HUDEP-2 (cell line): ENCODE measurements around the gene CHKB.

Experiments used
- DNase-seq, 76 experiments: peaks; one replicate each; lab custom pipeline; 2025; ENCODE audit not compliant: unreplicated experiment in 76 of 76; lab: John Stamatoyannopoulos, UW

Gene CHKB

DNA sequence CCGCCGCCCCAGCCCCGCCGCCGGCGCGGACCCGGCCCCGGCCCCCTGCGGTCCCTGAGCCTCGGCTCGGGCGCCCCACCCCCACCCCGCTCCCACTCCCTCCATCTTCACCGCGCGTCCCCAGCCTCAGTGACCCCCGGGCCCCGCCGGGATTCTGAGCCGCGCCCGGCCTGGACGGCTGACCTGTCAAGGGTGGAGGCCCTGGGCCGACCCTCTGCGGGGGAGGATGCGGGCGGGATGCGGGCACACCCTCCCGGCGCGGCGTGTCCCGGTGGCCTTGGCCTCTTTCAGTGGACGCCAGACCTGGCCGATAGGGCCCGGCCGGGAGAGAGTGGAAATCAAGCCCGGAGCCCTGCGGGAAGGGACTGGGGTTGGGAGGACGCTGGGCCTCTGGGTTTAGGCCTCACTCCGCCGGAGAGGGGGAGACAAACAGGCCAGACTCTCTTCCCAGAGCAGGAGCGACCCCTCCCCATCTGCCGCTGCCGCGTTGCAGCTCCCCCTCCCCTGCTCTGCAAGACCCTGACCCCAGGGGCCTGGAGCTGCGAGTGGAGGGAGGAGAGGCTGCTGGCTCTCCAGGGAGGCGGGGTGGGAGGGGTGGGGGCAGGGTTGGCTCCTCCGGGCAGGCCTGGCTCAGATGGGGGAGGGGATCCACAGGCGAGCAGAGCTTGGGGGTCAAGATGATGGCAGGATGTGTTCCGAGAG lies 18.5 kb upstream of the CHKB start:
- no peak for DNase-seq

DNA sequence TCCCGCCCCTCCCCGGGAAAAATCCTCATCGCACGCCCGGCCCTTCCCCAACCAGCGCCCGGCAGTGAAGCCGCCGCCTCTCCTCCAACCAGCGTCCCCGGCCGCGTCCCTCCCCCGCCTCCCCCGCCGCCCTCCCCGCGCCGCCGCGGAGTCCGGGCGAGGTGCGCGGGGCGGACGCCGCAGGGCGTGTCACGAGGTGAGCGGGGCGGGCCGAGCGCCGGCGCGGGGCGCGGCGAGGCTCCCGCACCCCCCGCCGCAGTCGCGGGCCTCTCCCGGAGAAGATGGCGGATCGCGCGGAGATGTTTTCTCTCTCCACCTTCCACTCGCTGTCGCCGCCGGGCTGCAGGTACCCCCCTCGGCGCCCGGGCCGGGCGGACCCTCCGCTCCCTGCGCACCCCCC lies 17.9 kb upstream of the CHKB start, which contains the start of gene MAPK8IP2:
TSS of gene MAPK8IP2 (plus strand) at position 256 of the 400 bp plus-strand sequence. CDS start at position 282, 26 bp downstream.
- DNase-seq: peak in 1 of 76 experiments; percentile 15

- DNase-seq: peak in 23 of 76 experiments; percentile 6 to 54 (median 20)
These were observed 17.3 kb upstream of the CHKB start for GRCh38 chr22:50599816-50600455.

- no peak for DNase-seq
These were observed 14.4 kb upstream of the CHKB start for GRCh38 chr22:50597097-50597496.

DNA sequence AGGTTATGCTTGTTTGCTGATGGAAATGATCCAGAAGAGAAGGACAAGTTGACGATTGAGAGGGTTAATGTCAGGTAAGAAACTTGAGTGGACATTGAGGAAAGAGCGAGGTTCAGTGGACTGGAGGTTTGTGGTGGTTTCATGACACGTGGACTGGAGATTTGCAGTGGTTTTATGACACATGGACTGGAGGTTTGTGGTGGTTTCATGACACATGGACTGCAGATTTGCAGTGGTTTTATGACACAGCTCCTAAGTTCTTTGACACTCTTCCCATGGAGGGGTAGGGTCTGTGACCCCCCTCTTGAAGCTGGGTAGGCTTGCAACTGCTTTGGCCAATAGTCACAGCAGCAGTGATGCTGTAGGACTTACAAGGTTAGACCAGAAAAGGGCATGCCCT lies 12.5 kb upstream of the CHKB start:
- DNase-seq: no peak

DNA sequence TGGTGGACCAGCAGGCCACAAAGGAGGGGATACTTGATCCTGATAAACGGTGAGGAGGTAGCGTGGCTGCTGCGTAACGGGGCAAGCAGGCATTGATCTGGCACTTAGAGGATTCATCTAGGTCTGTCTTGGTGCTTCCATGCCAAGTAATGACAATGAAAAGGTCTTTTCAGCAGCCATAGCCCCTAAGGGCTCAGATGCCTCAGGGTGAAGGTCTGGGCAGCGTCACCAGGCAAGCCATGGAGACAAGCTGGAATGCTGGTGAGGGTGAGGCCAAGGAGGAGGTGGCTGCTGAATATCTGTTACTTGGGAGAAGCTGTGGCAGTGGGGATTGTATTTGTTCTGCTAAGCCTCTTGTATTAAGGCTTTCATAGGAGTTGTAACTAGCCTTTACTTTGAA lies 4.8 kb upstream of the CHKB start:
- DNase-seq: no peak

GRCh38 chr22:50586416-50586815 lies 3.8 kb upstream of the CHKB start:
- no peak for DNase-seq

- DNase-seq: no peak
These were observed 3.1 kb upstream of the CHKB start for GRCh38 chr22:50585781-50586180.

GRCh38 chr22:50585238-50585637 lies 2.6 kb upstream of the CHKB start:
- DNase-seq: no peak

GRCh38 chr22:50584106-50585096 lies 1.8 kb upstream of the CHKB start:
- DNase-seq: no peak

DNA sequence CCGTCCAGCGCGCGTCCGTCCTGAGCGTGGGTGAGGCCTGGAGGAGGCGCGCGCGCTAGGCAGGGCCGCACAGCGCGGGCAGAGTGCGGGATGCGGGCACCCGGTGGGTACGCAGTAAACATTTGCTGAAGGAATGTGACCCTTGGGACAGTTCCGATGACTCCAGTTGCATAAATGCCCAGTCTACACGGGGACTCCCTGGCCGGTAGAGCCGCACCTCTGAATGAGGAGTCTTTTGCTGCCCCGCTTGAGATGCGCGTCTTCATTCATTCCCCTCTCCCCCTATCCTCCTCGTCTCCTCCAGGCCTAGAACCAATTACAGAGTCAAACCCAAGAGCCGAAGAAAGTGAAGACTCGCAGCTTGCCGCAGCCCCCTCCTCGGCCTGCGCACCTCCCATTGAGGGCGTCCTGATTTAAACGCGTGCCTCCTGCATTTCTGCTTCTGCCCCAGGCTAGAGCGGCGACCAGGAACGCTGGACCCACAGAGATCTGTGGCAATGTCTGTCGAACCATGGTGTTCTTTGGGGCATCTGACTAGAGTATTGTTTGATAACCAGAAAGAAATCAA lies 729 bp upstream of the CHKB start:
- peak in 1 of 76 experiments; percentile 61 for DNase-seq

GRCh38 chr22:50581950-50582492 lies 628 bp downstream of the CHKB start:
- DNase-seq: peak in 2 of 76 experiments; percentile 15 to 45

DNA sequence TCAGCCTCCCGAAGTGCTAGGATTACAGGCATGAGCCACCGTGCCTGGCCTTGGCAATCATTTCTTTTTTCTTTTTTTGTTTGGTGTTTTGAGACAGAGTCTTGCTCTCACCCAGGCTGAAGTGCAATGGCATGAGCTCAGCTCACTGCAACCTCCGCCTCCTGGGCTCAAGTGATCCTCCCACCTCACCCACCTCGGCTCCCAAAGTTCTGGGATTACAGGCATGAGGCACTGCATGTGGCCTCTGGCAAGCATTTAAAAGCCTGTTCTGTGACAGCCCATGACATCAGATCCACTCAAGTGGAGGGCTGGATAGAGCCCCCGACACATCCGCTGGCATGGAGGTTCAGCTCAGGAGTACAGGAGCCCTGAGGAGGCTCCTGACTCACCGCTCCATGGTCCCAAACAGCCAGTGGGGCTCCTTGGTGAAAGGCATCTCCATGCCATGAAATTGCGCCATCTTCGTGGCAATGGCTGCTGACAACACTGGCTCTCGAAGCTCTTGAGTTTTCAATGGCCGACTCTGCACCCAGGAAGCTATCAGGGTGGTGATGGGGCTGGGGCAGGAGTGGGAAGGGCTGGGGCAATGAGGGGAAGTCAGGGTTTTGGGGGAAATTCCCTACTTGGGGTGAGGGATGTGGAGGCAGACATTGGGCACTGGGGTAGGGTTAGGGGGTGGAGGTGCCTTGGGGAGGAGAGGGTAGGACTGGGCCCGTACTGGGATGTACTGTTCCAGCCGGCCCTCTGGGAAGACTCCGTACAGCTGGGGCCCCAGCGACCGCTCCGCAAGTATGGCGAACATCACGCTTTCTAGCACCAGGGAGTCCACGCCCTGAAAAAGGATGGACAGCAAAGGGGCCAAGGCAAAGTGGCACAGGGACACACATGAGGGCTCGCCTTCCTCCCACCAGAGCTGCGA lies 1.4 kb downstream of the CHKB start:
- no peak for DNase-seq

DNA sequence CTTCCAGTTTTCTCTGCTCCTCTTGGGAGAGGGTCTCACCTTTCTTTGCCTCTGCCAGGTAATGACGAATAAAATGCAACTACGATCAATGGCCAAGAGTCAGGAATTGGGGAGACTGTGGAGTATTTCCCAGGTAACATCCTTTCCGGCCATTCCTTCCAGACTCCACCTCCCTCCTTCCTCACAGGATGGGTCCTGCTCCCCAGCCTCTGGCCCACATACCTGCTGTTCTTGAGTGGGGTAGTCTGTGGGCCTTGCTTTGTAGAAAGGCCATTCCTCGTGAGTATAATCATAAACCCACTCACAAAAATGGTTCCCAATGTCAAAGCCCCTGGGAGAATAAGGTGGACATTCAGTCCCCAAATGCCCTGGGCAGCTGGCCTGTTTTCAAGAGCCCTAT lies 2.9 kb downstream of the CHKB start:
- no peak for DNase-seq

GRCh38 chr22:50578776-50579310 lies 3.8 kb downstream of the CHKB start:
- no peak for DNase-seq

DNA sequence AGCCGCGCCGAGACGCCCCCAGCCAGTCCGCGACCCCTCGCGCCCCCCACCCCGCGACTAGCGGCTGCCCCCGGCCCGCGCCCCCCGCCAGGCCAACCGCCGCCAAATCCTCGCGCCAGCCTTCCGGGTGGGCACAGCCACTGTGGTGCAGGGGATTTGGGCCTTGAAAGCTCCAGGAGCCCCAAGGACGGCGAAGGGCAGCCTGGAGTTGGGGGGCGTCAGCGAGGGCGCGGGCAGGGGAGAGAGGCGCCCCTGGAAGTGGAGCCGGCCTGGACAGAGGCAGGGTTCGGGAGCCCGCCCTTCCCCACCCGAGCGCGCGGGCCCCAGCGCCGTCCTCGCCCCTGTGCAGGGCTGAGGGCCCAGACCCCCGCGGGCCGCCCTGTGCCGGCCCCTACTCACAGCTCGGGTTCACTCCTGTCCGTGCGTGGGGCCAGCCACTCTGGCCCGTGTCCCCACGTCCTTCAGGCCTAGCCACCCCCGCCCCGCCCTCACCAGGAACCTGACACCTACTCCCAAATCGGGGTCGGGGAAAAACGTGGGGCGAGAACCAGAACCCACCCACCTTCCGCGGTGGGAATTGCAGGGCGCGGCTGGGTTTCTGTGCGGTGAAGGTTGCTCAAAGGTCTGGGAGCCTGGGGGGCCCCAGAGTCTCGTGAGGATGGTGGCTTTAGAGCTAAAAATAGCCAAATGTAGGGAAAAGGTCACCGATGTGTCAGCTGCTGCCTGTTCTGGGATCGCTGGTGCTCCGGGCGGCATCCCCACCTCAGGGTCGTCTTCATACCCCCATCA lies 4.5 kb downstream of the CHKB start, which contains the start of gene CPT1B:
TSS of gene CPT1B (minus strand) at position 441 of the 789 bp plus-strand sequence. CDS start 512 bp downstream, outside the sequence.
- DNase-seq: no peak

GRCh38 chr22:50577697-50577986 lies 5.0 kb downstream of the CHKB start:
- DNase-seq: no peak
